Left colon (tissue), 2 donors: ENCODE measurements around the gene SYT10. TPM values are rescaled to one million over a fixed set of nuclear protein-coding genes. Genes with fewer than 3 reads are reported as not detected.
"Not testable (repeated sequence)": the region's sequence is repeated elsewhere in the genome, so short reads cannot be mapped to it uniquely, and the experiment has no call there.

ENCODE experiments used
- ATAC-seq: fragments of 200-7000 bp; cut with Tn5 transposase; one replicate; pipeline ENCODE4 v1.9.1; 2020; ENCODE audit warnings: mild to moderate bottlenecking, moderate library complexity
- DNase-seq, 2 donors: peaks; one replicate each; pipeline ENCODE4 v3.0.0-alpha.2; 2020
- intact Hi-C, 2 donors: fragments of 100-400 bp; cut with DNase I in 1 of 2; cut with micrococcal nuclease in 1 of 2; formaldehyde crosslinking; loops; one replicate each; pipeline versions ENCODE4 v1.11.2 to v1.14.0; 2022; cut with DNase I, micrococcal nuclease
- total RNA-seq, 2 donors: library from RNA; stranded (reverse); fragmentation: NEBNext Ultra II Directional; extraction: Animal tissue kit (Norgen Biotek cat#: 25700); gene quantifications; one replicate each; pipeline ENCODE4 v1.2.1, GENCODE V29; 2021
- donor health status: DM: no; HTN: no; CAD: no.
- donor health status: DM: yes; HTN: yes; CAD: no.

Gene SYT10
- total RNA-seq, 2 donors from 2014 or later: 0.31 to 0.34 TPM

GRCh38 chr12:33383503-33383902 is 56.1 kb downstream of the SYT10 start:
- intact Hi-C loops: no loop called here
- ATAC-seq (no peak), DNase-seq (no peak)

- no peak for DNase-seq
- intact Hi-C loops: no loop called here
- no peak for ATAC-seq
Measured at GRCh38 chr12:33376153-33376552, 63.5 kb downstream of the SYT10 start.

- no peak for DNase-seq
- intact Hi-C loops: no loop called here
- no peak for ATAC-seq
Measured at GRCh38 chr12:33370318-33370717, 69.3 kb downstream of the SYT10 start.

GRCh38 chr12:33357181-33357580 is 82.4 kb downstream of the SYT10 start:
- no peak for ATAC-seq
- no peak for DNase-seq
- intact Hi-C loops: no loop called here

GRCh38 chr12:33349791-33350190 is 89.8 kb downstream of the SYT10 start:
- intact Hi-C loops: no loop called here
- no peak for ATAC-seq
- no peak for DNase-seq

GRCh38 chr12:33331961-33332398 is 107.6 kb downstream of the SYT10 start:
- DNase-seq, intact Hi-C loops, ATAC-seq: not testable (repeated sequence)

GRCh38 chr12:33330940-33331339 is 108.7 kb downstream of the SYT10 start:
- DNase-seq (no peak), ATAC-seq (no peak)
- intact Hi-C loops: no loop called here
